Activated naive CD4-positive, alpha-beta T cell treated with anti-CD3 and anti-CD28 coated beads, Interleukin-2, amount 50 U/mL, for 24 hours (primary cell): ENCODE data around the gene KCNH8.
"Not testable (repeated sequence)": the region's sequence is repeated elsewhere in the genome, so short reads cannot be mapped to it uniquely, and the experiment has no call there.

Experiments used
- H3K27ac Mint-ChIP-seq: one replicate; pipeline ENCODE4 v1.8.0; 2021; ENCODE audit warnings: mild to moderate bottlenecking, mixed read lengths
- H3K27me3 Mint-ChIP-seq: one replicate; pipeline ENCODE4 v1.8.0; 2021; ENCODE audit warnings: mixed read lengths
- H3K36me3 Mint-ChIP-seq: one replicate; pipeline ENCODE4 v1.8.0; 2021; ENCODE audit warnings: mixed read lengths
- H3K4me1 Mint-ChIP-seq: one replicate; pipeline ENCODE4 v1.8.0; 2021; ENCODE audit warnings: mixed read lengths
- H3K4me3 Mint-ChIP-seq: one replicate; pipeline ENCODE4 v1.8.0; 2021; ENCODE audit warnings: mild to moderate bottlenecking, mixed read lengths
- H3K9me3 Mint-ChIP-seq: one replicate; pipeline ENCODE4 v1.8.0; 2021; ENCODE audit warnings: mixed read lengths

The KCNH8 gene

GRCh38 chr3:19216669-19217337, 68.5 kb downstream of the KCNH8 start:
- H3K4me3 Mint-ChIP-seq = no peak overlapping the region
- no peaks in the 10 kb centered on the region for H3K27me3 Mint-ChIP-seq
- H3K27ac Mint-ChIP-seq = no peak overlapping the region
- H3K9me3 Mint-ChIP-seq = no peaks in the 10 kb centered on the region
- H3K36me3 Mint-ChIP-seq = no peaks in the 10 kb centered on the region
- H3K4me1 Mint-ChIP-seq = no peaks in the 10 kb centered on the region

- Mint-ChIP-seq H3K27me3 (no peaks in the 10 kb centered on the region), H3K27ac (no peak overlapping the region), H3K9me3 (no peaks in the 10 kb centered on the region), H3K36me3 (no peaks in the 10 kb centered on the region), H3K4me3 (no peak overlapping the region), H3K4me1 (no peaks in the 10 kb centered on the region)
These were observed 72.0 kb downstream of the KCNH8 start for GRCh38 chr3:19220311-19220710.

- no peak overlapping the region for H3K27ac Mint-ChIP-seq
- no peak overlapping the region for H3K4me3 Mint-ChIP-seq
- no peaks in the 10 kb centered on the region for H3K9me3 Mint-ChIP-seq
- H3K4me1 Mint-ChIP-seq = no peaks in the 10 kb centered on the region
- H3K36me3 Mint-ChIP-seq = no peaks in the 10 kb centered on the region
- no peaks in the 10 kb centered on the region for H3K27me3 Mint-ChIP-seq
These were observed 72.8 kb downstream of the KCNH8 start for GRCh38 chr3:19221081-19221480.

GRCh38 chr3:19226479-19226878, 78.2 kb downstream of the KCNH8 start:
- Mint-ChIP-seq H3K27ac (no peak overlapping the region), H3K27me3 (no peaks in the 10 kb centered on the region), H3K4me1 (no peaks in the 10 kb centered on the region), H3K4me3 (no peak overlapping the region), H3K9me3 (no peaks in the 10 kb centered on the region), H3K36me3 (no peaks in the 10 kb centered on the region)

- no peaks in the 10 kb centered on the region for H3K9me3 Mint-ChIP-seq
- no peaks in the 10 kb centered on the region for H3K4me1 Mint-ChIP-seq
- peaks cover under 1% of the 10 kb centered on the region for H3K27me3 Mint-ChIP-seq
- H3K27ac Mint-ChIP-seq = no peak overlapping the region
- H3K36me3 Mint-ChIP-seq = no peaks in the 10 kb centered on the region
- no peak overlapping the region for H3K4me3 Mint-ChIP-seq
These were observed 79.9 kb downstream of the KCNH8 start for GRCh38 chr3:19228167-19228566.

- peaks cover 6% of the 10 kb centered on the region for H3K27me3 Mint-ChIP-seq
- H3K4me1 Mint-ChIP-seq = no peaks in the 10 kb centered on the region
- no peaks in the 10 kb centered on the region for H3K36me3 Mint-ChIP-seq
- H3K9me3 Mint-ChIP-seq = no peaks in the 10 kb centered on the region
- H3K27ac Mint-ChIP-seq = no peak overlapping the region
- H3K4me3 Mint-ChIP-seq = no peak overlapping the region
These were observed 80.8 kb downstream of the KCNH8 start for GRCh38 chr3:19229086-19229485.

- H3K36me3 Mint-ChIP-seq, H3K4me1 Mint-ChIP-seq, H3K27me3 Mint-ChIP-seq, H3K9me3 Mint-ChIP-seq, H3K27ac Mint-ChIP-seq, H3K4me3 Mint-ChIP-seq: not testable (repeated sequence)
These were observed 81.6 kb downstream of the KCNH8 start for GRCh38 chr3:19229881-19230280.

GRCh38 chr3:19231792-19232461, 83.6 kb downstream of the KCNH8 start:
- Mint-ChIP-seq H3K27me3 (peaks cover 9% of the 10 kb centered on the region), H3K9me3 (no peaks in the 10 kb centered on the region), H3K36me3 (no peaks in the 10 kb centered on the region), H3K4me3 (no peak overlapping the region), H3K4me1 (no peaks in the 10 kb centered on the region), H3K27ac (no peak overlapping the region)

GRCh38 chr3:19232566-19232965, 84.3 kb downstream of the KCNH8 start:
- H3K27ac Mint-ChIP-seq = no peak overlapping the region
- H3K9me3 Mint-ChIP-seq = no peaks in the 10 kb centered on the region
- no peaks in the 10 kb centered on the region for H3K36me3 Mint-ChIP-seq
- H3K27me3 Mint-ChIP-seq = peaks cover 9% of the 10 kb centered on the region
- H3K4me3 Mint-ChIP-seq = no peak overlapping the region
- H3K4me1 Mint-ChIP-seq = no peaks in the 10 kb centered on the region

GRCh38 chr3:19233882-19234784, 85.8 kb downstream of the KCNH8 start:
- H3K9me3 Mint-ChIP-seq, H3K36me3 Mint-ChIP-seq, H3K4me1 Mint-ChIP-seq, H3K27ac Mint-ChIP-seq, H3K4me3 Mint-ChIP-seq, H3K27me3 Mint-ChIP-seq: not testable (repeated sequence)

- H3K4me1 Mint-ChIP-seq = no peaks in the 10 kb centered on the region
- no peaks in the 10 kb centered on the region for H3K36me3 Mint-ChIP-seq
- H3K27ac Mint-ChIP-seq = no peak overlapping the region
- no peak overlapping the region for H3K4me3 Mint-ChIP-seq
- H3K27me3 Mint-ChIP-seq = peaks cover 4% of the 10 kb centered on the region
- no peaks in the 10 kb centered on the region for H3K9me3 Mint-ChIP-seq
These were observed 99.8 kb downstream of the KCNH8 start for GRCh38 chr3:19248143-19248542.

- Mint-ChIP-seq H3K36me3 (no peaks in the 10 kb centered on the region), H3K4me3 (no peak overlapping the region), H3K27me3 (peaks cover 4% of the 10 kb centered on the region), H3K9me3 (no peaks in the 10 kb centered on the region), H3K4me1 (no peaks in the 10 kb centered on the region), H3K27ac (no peak overlapping the region)
These were observed 100.5 kb downstream of the KCNH8 start for GRCh38 chr3:19248767-19249166.

GRCh38 chr3:19250959-19251610, 102.8 kb downstream of the KCNH8 start:
- Mint-ChIP-seq H3K4me1 (peaks cover 6% of the 10 kb centered on the region), H3K9me3 (no peaks in the 10 kb centered on the region), H3K27ac (no peak overlapping the region), H3K27me3 (peaks cover 4% of the 10 kb centered on the region), H3K4me3 (no peak overlapping the region), H3K36me3 (no peaks in the 10 kb centered on the region)

- Mint-ChIP-seq H3K36me3 (no peaks in the 10 kb centered on the region), H3K9me3 (no peaks in the 10 kb centered on the region), H3K4me3 (no peak overlapping the region), H3K27me3 (peaks cover 4% of the 10 kb centered on the region), H3K4me1 (peaks cover 6% of the 10 kb centered on the region), H3K27ac (no peak overlapping the region)
These were observed 105.9 kb downstream of the KCNH8 start for GRCh38 chr3:19254189-19254588.

GRCh38 chr3:19254784-19255338, 106.6 kb downstream of the KCNH8 start:
- Mint-ChIP-seq H3K27ac (no peak overlapping the region), H3K4me3 (no peak overlapping the region), H3K9me3 (no peaks in the 10 kb centered on the region), H3K4me1 (peaks cover 6% of the 10 kb centered on the region), H3K36me3 (no peaks in the 10 kb centered on the region), H3K27me3 (peaks cover 4% of the 10 kb centered on the region)
